Caco-2 (cell line): Measurements from ENCODE around the gene IL10RB. TPM values are rescaled to one million over a fixed set of nuclear protein-coding genes. Genes with fewer than 3 reads are reported as not detected.

Source experiments
- BruUV-seq: library from RNA; stranded (reverse); fragments of 400-500 nt; replicated peaks from 2 replicates; lab custom pipeline; 2021; lab: Mats Ljungman, UMichigan
- CTCF ChIA-PET: fragments of 300-600 bp; sonication (Branson Sonifier 250); formaldehyde crosslinking; loops from one replicate; lab custom pipeline; 2022; ENCODE audit warnings: antibody characterized with exemption; lab: Charles Lee
- POLR2A ChIA-PET: fragments of 300-600 bp; sonication (Branson Sonifier 250); formaldehyde crosslinking; loops from one replicate; lab custom pipeline; 2022; ENCODE audit warnings: antibody characterized with exemption; lab: Charles Lee
- DNase-seq, 2 experiments: peaks; one replicate each; pipeline versions ENCODE4 v3.0.0 to v3.0.0-alpha.2; 2020 to 2022
- H3K27me3 ChIP-seq: replicated peaks from 2 replicates; pipeline ENCODE4 v1.6.0; 2011; ENCODE audit warnings: low read length; ENCODE audit not compliant: control insufficient read depth, insufficient read depth
- H3K36me3 ChIP-seq: 2 replicates; pipeline ENCODE4 v1.5.1; 2011; ENCODE audit warnings: low read length; ENCODE audit not compliant: control insufficient read depth, insufficient read depth
- H3K4me1 ChIP-seq: fragments of 250-450 bp; sonication (Bioruptor Pico); 2 replicates; pipeline ENCODE4 v1.5.1; 2020; ENCODE audit warnings: mild to moderate bottlenecking
- H3K4me3 ChIP-seq: 2 replicates; pipeline ENCODE4 v1.5.1; 2011; ENCODE audit warnings: low read depth, mild to moderate bottlenecking, control low read depth, low read length
- H3K9me3 ChIP-seq: fragments of 250-450 bp; sonication (Bioruptor Pico); 2 replicates; pipeline ENCODE4 v1.5.1; 2020; ENCODE audit warnings: mild to moderate bottlenecking, moderate library complexity
- H3K27ac Mint-ChIP-seq: one replicate; pipeline ENCODE4 v1.8.0; 2022; ENCODE audit warnings: mixed read lengths; ENCODE audit not compliant: unreplicated experiment
- H3K27me3 Mint-ChIP-seq: one replicate; pipeline ENCODE4 v1.8.0; 2022; ENCODE audit warnings: mixed read lengths; ENCODE audit not compliant: insufficient read depth, unreplicated experiment
- H3K36me3 Mint-ChIP-seq: one replicate; pipeline ENCODE4 v1.8.0; 2022; ENCODE audit warnings: mild to moderate bottlenecking, mixed read lengths; ENCODE audit not compliant: insufficient read depth, unreplicated experiment
- H3K4me1 Mint-ChIP-seq: one replicate; pipeline ENCODE4 v1.8.0; 2022; ENCODE audit warnings: low read depth, mixed read lengths; ENCODE audit not compliant: unreplicated experiment
- H3K4me3 Mint-ChIP-seq: one replicate; pipeline ENCODE4 v1.8.0; 2022; ENCODE audit warnings: mild to moderate bottlenecking, moderate library complexity, mixed read lengths; ENCODE audit not compliant: unreplicated experiment
- H3K9me3 Mint-ChIP-seq: one replicate; pipeline ENCODE4 v1.8.0; 2022; ENCODE audit warnings: mixed read lengths; ENCODE audit not compliant: unreplicated experiment
- intact Hi-C: fragments of 100-400 bp; cut with micrococcal nuclease; formaldehyde crosslinking; loops from one replicate; pipeline ENCODE4 v1.10.0; 2022; ENCODE audit not compliant: unreplicated experiment
- total RNA-seq: library from RNA; stranded (reverse); gene quantifications from 2 replicates; pipeline ENCODE4 v1.2.3, GENCODE V29; 2022
- TF ChIP-seq, protein P1 (sequence below), 2 experiments: fragments of 200-600 bp in 1 of 2; IDR thresholded peaks; 1 replicate in 1 of 2; 2 replicates in 1 of 2; pipeline versions ENCODE4 v1.5.1 to v1.8.0; 2011 to 2022; ENCODE audit warnings: antibody characterized with exemption in 1 of 2, control low read depth in 1 of 2, inconsistent platforms in 1 of 2, low read depth in 1 of 2, low read length in 1 of 2, mild to moderate bottlenecking in 1 of 2, moderate library complexity in 1 of 2; ENCODE audit not compliant: insufficient read depth in 1 of 2, severe bottlenecking in 1 of 2, unreplicated experiment in 1 of 2

IL10RB gene
- total RNA-seq, 1 experiment from 2014 or later = 13.1 TPM

DNA sequence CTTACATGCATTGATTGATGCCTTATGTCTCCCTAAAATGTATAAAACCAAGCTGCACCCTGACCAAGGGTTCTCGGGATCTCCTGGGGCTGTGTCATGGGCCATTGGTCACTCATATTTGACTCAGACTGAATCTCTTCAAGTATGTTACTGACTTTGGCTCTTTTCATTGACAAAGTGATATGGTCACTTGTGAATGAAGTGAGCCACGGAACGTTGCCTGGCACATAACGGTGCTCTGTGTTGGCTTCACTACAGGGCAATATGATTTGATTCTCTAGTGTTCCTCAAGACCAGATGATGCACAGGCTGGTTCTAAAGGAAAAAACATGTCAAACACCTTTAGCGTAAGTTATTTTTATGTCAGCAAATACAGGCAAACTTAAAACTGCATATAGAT lies 11.4 kb upstream of the IL10RB start:
- intact Hi-C loops = no loop called here
- ChIA-PET CTCF (no interaction called here), POLR2A (no interaction called here)
- H3K9me3 Mint-ChIP-seq = peaks cover 13% of the 10 kb centered on the region
- peaks cover 4% of the 10 kb centered on the region for H3K36me3 ChIP-seq
- no peak overlapping the region for H3K4me3 ChIP-seq
- H3K27me3 Mint-ChIP-seq = no peaks in the 10 kb centered on the region
- no peak overlapping the region for H3K4me3 Mint-ChIP-seq
- H3K27ac Mint-ChIP-seq = no peak overlapping the region
- no peaks in the 10 kb centered on the region for H3K4me1 ChIP-seq
- DNase-seq = no peak
- TF ChIP-seq, protein P1, sequence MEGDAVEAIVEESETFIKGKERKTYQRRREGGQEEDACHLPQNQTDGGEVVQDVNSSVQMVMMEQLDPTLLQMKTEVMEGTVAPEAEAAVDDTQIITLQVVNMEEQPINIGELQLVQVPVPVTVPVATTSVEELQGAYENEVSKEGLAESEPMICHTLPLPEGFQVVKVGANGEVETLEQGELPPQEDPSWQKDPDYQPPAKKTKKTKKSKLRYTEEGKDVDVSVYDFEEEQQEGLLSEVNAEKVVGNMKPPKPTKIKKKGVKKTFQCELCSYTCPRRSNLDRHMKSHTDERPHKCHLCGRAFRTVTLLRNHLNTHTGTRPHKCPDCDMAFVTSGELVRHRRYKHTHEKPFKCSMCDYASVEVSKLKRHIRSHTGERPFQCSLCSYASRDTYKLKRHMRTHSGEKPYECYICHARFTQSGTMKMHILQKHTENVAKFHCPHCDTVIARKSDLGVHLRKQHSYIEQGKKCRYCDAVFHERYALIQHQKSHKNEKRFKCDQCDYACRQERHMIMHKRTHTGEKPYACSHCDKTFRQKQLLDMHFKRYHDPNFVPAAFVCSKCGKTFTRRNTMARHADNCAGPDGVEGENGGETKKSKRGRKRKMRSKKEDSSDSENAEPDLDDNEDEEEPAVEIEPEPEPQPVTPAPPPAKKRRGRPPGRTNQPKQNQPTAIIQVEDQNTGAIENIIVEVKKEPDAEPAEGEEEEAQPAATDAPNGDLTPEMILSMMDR (IDR thresholded peaks at IDR 0.05; ENCODE audit: insufficient read depth in 1 of 2, low read depth in 1 of 2, low read length in 1 of 2, severe bottlenecking in 1 of 2, unreplicated experiment in 1 of 2) = no peak
- H3K27me3 ChIP-seq = no peaks in the 10 kb centered on the region
- no peaks in the 10 kb centered on the region for H3K9me3 ChIP-seq
- H3K36me3 Mint-ChIP-seq = peaks cover 85% of the 10 kb centered on the region
- no peaks in the 10 kb centered on the region for H3K4me1 Mint-ChIP-seq
- no TSS peak for BruUV-seq

DNA sequence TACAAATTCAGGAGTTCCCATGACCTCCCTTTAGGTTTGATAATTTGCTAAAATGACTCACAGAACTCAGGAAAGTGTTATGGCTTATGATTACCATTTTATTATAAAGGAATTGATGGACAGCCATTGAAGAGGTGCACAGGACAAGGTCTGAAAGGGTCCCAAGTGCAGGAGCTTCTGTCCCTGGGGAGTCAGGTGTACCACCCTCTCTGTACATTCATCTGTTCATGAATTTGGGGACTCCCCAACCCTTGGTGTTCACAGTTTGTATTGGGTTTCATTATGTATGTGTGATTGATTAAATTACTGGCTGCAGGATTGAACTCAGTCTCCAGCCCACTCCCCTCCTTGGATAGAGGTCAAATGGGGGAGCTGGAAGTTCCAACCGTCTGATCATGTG lies 10.8 kb upstream of the IL10RB start:
- Histone ChIP-seq H3K4me1 (no peaks in the 10 kb centered on the region), H3K36me3 (peaks cover 4% of the 10 kb centered on the region), H3K9me3 (no peaks in the 10 kb centered on the region), H3K27me3 (no peaks in the 10 kb centered on the region), H3K4me3 (no peak overlapping the region)
- CTCF ChIA-PET = no interaction called here
- Mint-ChIP-seq H3K9me3 (peaks cover 13% of the 10 kb centered on the region), H3K27me3 (no peaks in the 10 kb centered on the region), H3K36me3 (peaks cover 79% of the 10 kb centered on the region), H3K4me3 (no peak overlapping the region), H3K4me1 (no peaks in the 10 kb centered on the region), H3K27ac (no peak overlapping the region)
- intact Hi-C loops = no loop called here
- DNase-seq = no peak
- TF ChIP-seq, protein P1 (IDR thresholded peaks at IDR 0.05; ENCODE audit: insufficient read depth in 1 of 2, low read depth in 1 of 2, low read length in 1 of 2, severe bottlenecking in 1 of 2, unreplicated experiment in 1 of 2) = no peak
- no TSS peak for BruUV-seq
- POLR2A ChIA-PET = no interaction called here

DNA sequence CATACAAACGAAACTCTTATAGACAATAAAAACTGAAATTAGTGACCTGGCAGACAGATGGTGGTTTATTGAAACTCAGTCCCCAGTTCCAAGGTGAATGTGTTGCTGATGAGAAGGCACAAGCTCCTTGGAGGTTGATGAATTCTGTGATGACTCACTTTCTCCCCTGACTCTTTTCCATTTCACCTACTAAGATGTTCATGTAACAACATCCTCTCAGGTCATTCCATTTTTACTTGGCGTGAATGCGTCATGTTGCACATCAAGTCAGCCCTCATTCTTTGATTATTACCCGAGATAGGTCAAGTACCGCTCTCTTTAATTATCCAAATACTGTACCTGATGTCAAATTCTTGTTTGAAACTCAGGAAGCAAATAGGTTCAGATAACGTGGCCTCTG lies 10.1 kb upstream of the IL10RB start:
- peaks cover 4% of the 10 kb centered on the region for H3K36me3 ChIP-seq
- H3K4me3 Mint-ChIP-seq = no peak overlapping the region
- no peaks in the 10 kb centered on the region for H3K27me3 Mint-ChIP-seq
- no peaks in the 10 kb centered on the region for H3K4me1 Mint-ChIP-seq
- no peak overlapping the region for H3K4me3 ChIP-seq
- intact Hi-C loops = no loop called here
- peaks cover 13% of the 10 kb centered on the region for H3K9me3 Mint-ChIP-seq
- DNase-seq = no peak
- H3K27ac Mint-ChIP-seq = no peak overlapping the region
- TF ChIP-seq, protein P1 (IDR thresholded peaks at IDR 0.05; ENCODE audit: insufficient read depth in 1 of 2, low read depth in 1 of 2, low read length in 1 of 2, severe bottlenecking in 1 of 2, unreplicated experiment in 1 of 2) = no peak
- H3K27me3 ChIP-seq = no peaks in the 10 kb centered on the region
- POLR2A ChIA-PET = no interaction called here
- no peaks in the 10 kb centered on the region for H3K9me3 ChIP-seq
- H3K36me3 Mint-ChIP-seq = peaks cover 73% of the 10 kb centered on the region
- BruUV-seq = no TSS peak
- CTCF ChIA-PET = no interaction called here
- H3K4me1 ChIP-seq = no peaks in the 10 kb centered on the region
